Activated CD4-positive, alpha-beta memory T cell treated with anti-CD3 and anti-CD28 coated beads, Interleukin-2, amount 10 ng/mL, durations not matched to agents 7 days and 5 days (primary cell): ENCODE results near the gene MRI1. TPM values are rescaled to one million over a fixed set of nuclear protein-coding genes. Genes with fewer than 3 reads are reported as not detected.
"Not testable (repeated sequence)": the region's sequence is repeated elsewhere in the genome, so short reads cannot be mapped to it uniquely, and the experiment has no call there.

ENCODE experiments used
- CTCF ChIA-PET: fragments of 350-600 bp; sonication (Branson Sonifier 250); formaldehyde crosslinking; loops from one replicate; lab custom pipeline; 2021; ENCODE audit warnings: antibody characterized with exemption, inconsistent platforms; lab: Charles Lee
- POLR2A ChIA-PET: fragments of 350-600 bp; sonication (Branson Sonifier 250); formaldehyde crosslinking; loops from one replicate; lab custom pipeline; 2021; ENCODE audit warnings: antibody characterized with exemption; lab: Charles Lee
- DNase-seq: peaks from one replicate; pipeline ENCODE4 v3.0.0-alpha.2; 2020
- H3K27ac Mint-ChIP-seq: one replicate; pipeline ENCODE4 v1.8.0; 2021; ENCODE audit warnings: mild to moderate bottlenecking, mixed read lengths
- H3K27me3 Mint-ChIP-seq: one replicate; pipeline ENCODE4 v1.8.0; 2021; ENCODE audit warnings: mixed read lengths
- H3K36me3 Mint-ChIP-seq: one replicate; pipeline ENCODE4 v1.8.0; 2021; ENCODE audit warnings: low read depth, mixed read lengths
- H3K4me1 Mint-ChIP-seq: one replicate; pipeline ENCODE4 v1.8.0; 2021; ENCODE audit warnings: mixed read lengths
- H3K4me3 Mint-ChIP-seq: one replicate; pipeline ENCODE4 v1.8.0; 2021; ENCODE audit warnings: mild to moderate bottlenecking, mixed read lengths
- H3K9me3 Mint-ChIP-seq: one replicate; pipeline ENCODE4 v1.8.0; 2021; ENCODE audit warnings: mixed read lengths
- total RNA-seq, 2 experiments: library from RNA; stranded (reverse); gene quantifications; one replicate each; pipeline ENCODE4 v1.2.3, GENCODE V29; 2021

MRI1 gene
- total RNA-seq, 2 experiments from 2014 or later = 22.4 to 22.7 TPM

DNA sequence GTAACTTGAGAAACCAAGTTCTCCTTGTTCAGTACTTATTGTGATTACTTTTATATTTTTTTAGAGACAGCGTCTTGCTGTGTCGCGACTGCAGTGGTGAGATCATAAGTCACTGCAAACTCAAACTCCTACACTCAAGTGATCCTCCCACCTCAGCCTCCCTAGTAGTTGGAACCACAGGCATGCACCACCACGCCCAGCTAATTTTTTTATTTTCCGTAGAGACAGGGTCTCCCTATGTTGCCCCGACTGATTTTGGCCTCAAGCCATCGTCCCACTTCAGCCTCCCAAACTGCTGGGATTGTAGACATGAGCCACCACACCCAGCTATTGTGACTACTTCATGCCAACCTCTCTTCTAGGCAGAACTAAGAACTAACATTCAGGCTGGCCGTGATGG is 18.2 kb downstream of the MRI1 start:
- Mint-ChIP-seq H3K27me3 (no peaks in the 10 kb centered on the region), H3K4me3 (no peak overlapping the region), H3K9me3 (no peaks in the 10 kb centered on the region), H3K27ac (no peak overlapping the region), H3K36me3 (peaks cover 21% of the 10 kb centered on the region), H3K4me1 (peaks cover 28% of the 10 kb centered on the region)
- DNase-seq = no peak
- ChIA-PET POLR2A (interaction anchor here (1.2 to 7.9 kb wide), 2 partner anchors 35 to 80 kb away, joined by 3 to 66 read pairs; a partner anchor contains a TSS), CTCF (interaction anchor here (11.1 kb wide), 1 partner anchor 80 kb away, joined by 190 read pairs; no protein-coding TSS in a partner anchor)

DNA sequence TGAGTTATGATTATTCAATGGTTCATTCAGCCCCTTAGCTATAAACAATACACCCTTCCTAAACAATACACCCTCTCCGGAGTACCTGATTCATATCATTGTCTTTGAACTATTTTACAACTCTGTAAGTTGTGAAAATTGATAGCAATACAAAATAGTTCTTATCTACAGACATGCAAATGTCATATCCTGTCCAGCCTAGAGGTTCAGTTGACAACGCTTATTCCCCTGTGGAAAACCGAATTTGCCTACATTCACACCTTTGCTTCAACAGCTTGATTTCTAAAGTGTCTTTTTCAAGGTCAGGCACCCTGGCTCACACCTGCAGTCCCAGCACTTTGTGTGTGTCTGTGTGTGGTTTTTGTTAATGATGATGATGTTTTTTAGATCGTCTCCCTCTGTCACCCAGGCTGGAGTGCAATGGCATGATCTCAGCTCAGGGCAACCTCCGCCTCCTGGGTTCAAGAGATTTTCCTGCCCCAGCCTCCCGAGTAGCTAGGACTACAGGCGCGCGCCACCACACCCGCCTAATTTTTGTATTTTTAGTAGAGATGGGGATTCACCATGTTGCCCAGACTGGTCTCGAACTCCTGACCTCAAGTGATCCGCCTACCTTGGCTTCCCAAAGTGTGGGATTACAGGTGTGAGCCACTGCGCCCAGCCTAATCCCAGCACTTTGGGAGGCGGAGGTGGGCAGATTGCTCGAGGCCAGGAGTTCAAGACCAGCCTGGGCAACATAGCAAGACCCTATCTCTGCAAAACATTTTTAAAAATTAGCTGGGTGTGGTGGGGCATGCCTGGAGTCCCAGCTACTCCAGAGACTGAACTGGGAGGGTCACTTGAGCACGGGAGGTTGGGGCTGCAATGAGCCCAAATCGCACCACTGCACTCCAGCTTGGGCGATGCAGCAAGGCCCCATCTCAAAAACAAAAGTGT is 19.5 kb downstream of the MRI1 start:
- Mint-ChIP-seq H3K27me3 (no peaks in the 10 kb centered on the region), H3K9me3 (no peaks in the 10 kb centered on the region), H3K4me3 (no peak overlapping the region), H3K27ac (no peak overlapping the region), H3K36me3 (peaks cover 10% of the 10 kb centered on the region), H3K4me1 (peaks cover 41% of the 10 kb centered on the region)
- ChIA-PET CTCF (interaction anchor here (0.5 to 11.1 kb wide), 12 partner anchors 10 to 299 kb away, joined by 3 to 190 read pairs (median 4); partner anchors contain the start of genes C19orf53 and ZSWIM4), POLR2A (interaction anchor here (1.0 to 7.9 kb wide), 5 partner anchors 9 to 78 kb away, joined by 3 to 66 read pairs (median 4); partner anchors contain the start of genes C19orf53 and ZSWIM4)
- no peak for DNase-seq

DNA sequence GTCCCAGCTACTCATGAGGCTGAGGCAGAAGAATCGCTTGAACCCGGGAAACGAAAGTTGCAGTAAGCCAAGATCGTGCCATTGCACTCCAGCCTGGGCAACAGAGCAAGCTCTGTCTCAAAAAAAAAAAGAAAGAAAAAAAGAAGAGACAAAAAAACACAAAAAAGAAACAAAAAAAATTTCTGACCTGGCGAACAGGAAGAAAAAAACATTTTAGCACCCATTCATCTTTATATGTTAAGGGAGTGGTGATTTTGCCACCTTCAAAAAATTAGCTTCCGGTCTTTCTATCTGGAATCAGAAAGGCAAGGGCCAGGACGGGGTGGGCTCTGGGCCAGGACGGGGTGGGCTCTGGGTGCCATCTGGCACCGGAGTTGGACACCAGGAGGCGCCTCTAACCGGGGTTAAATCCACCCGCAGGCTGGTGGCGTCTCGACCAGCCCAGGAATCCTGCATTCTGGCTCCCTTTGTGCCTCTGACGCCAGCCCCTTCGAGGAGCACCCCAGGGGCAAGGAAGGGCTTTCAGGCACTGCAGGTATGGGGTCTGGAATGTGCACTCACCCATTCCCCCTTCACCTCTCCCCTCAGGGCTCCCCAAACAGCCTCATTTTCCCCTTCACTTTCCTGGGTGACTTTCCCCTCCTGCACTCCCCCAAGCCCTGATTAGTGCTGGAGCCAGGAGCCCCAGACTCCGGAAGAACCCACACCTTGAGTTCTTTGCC is 20.6 kb downstream of the MRI1 start:
- ChIA-PET CTCF (interaction anchor here (0.8 to 11.1 kb wide), 12 partner anchors 9 to 202 kb away, joined by 3 to 190 read pairs (median 4); partner anchors contain the start of genes C19orf53 and ZSWIM4), POLR2A (interaction anchor here (0.8 to 7.9 kb wide), 5 partner anchors 10 to 77 kb away, joined by 3 to 66 read pairs (median 4); partner anchors contain the start of genes C19orf53 and ZSWIM4)
- peak; percentile 77 for DNase-seq
- Mint-ChIP-seq H3K27ac (peak overlapping the region; percentile 56), H3K4me1 (peaks cover 47% of the 10 kb centered on the region), H3K9me3 (no peaks in the 10 kb centered on the region), H3K4me3 (peak overlapping the region; percentile 25), H3K36me3 (no peaks in the 10 kb centered on the region), H3K27me3 (no peaks in the 10 kb centered on the region)

DNA sequence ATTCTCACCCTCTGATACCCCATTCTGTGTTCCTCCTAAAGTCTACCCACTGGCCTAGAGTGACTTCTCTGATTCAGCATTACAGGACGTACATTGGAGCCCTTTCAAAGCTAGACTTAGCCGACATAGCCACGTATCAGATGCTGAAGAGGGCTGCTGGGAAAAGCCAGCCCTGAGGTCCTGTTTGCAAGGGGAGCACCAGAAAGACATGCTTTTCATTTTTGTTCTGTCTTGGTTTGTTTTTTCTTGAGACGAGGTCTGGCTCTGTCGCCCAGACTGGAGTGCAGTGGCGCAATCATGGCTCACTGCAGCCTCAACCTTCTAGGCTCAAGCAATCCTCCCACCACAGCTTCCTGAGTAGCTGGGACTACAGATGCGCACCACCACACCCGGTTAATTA is 24.7 kb downstream of the MRI1 start:
- ChIA-PET CTCF (interaction anchor here (1.3 to 11.1 kb wide), 3 partner anchors 47 to 93 kb away, joined by 3 to 190 read pairs (median 11); no protein-coding TSS in a partner anchor), POLR2A (interaction anchor here (0.8 to 7.9 kb wide), 9 partner anchors 15 to 347 kb away, joined by 3 to 66 read pairs (median 33); partner anchors contain the start of genes ASF1B, C19orf53 and MRI1)
- peaks cover 48% of the 10 kb centered on the region for H3K4me1 Mint-ChIP-seq
- peak; percentile 63 for DNase-seq
- peak overlapping the region; percentile 24 for H3K4me3 Mint-ChIP-seq
- H3K27ac Mint-ChIP-seq = peak overlapping the region; percentile 99
- no peaks in the 10 kb centered on the region for H3K27me3 Mint-ChIP-seq
- H3K9me3 Mint-ChIP-seq = no peaks in the 10 kb centered on the region
- H3K36me3 Mint-ChIP-seq = no peaks in the 10 kb centered on the region

DNA sequence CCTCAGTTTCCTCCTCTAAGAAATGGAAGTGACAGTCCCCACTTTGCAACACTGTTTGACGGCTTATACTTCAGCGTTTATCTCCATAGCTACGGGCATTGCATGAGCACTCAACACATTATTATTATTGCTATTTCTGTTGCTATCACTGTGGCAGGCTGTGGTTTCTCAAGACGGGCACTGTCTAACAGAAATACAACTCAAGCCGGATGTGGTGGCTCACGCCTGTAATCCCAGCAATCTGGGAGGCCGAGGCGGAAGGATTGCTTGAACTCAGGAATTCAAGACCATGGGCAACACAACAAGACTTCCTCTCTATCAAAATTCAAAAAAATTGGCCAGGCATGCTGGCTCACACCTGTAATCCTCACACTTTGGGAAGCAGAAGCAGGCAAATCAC is 26.0 kb downstream of the MRI1 start:
- Mint-ChIP-seq H3K4me3 (peak overlapping the region; percentile 43), H3K9me3 (no peaks in the 10 kb centered on the region), H3K27ac (peak overlapping the region; percentile 90), H3K27me3 (no peaks in the 10 kb centered on the region), H3K36me3 (no peaks in the 10 kb centered on the region), H3K4me1 (peaks cover 48% of the 10 kb centered on the region)
- CTCF ChIA-PET = interaction anchor here (1.3 to 11.1 kb wide), 2 partner anchors 47 to 72 kb away, joined by 3 to 190 read pairs; no protein-coding TSS in a partner anchor
- POLR2A ChIA-PET = interaction anchor here (1.0 to 5.0 kb wide), 4 partner anchors 11 to 49 kb away, joined by 3 to 48 read pairs (median 20); partner anchors contain the start of gene C19orf53
- peak; percentile 47 for DNase-seq

DNA sequence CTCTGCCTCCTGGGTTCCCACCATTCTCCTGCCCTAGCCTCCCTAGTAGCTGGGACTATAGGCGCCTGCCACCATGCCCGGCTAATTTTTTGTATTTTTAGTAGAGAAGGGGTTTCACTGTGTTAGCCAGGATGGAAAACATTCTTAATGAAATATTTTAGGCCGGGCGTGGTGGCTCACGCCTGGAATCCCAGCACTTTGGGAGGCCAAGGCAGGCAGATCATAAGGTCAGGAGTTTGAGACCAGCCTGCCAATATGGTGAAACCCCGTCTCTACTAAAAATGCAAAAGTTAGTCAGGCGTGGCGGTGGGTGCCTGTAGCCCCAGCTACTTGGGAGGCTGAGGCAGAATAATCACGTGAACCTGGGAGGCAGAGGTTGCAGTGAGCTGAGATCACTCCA is 29.0 kb downstream of the MRI1 start:
- H3K36me3 Mint-ChIP-seq, H3K4me3 Mint-ChIP-seq, H3K27ac Mint-ChIP-seq, POLR2A ChIA-PET, H3K27me3 Mint-ChIP-seq, DNase-seq, H3K9me3 Mint-ChIP-seq: not testable (repeated sequence)
- CTCF ChIA-PET = interaction anchor here (0.7 to 0.8 kb wide), 2 partner anchors 68 to 612 kb away, joined by 3 to 4 read pairs; no protein-coding TSS in a partner anchor
- H3K4me1 Mint-ChIP-seq = peaks cover 47% of the 10 kb centered on the region

DNA sequence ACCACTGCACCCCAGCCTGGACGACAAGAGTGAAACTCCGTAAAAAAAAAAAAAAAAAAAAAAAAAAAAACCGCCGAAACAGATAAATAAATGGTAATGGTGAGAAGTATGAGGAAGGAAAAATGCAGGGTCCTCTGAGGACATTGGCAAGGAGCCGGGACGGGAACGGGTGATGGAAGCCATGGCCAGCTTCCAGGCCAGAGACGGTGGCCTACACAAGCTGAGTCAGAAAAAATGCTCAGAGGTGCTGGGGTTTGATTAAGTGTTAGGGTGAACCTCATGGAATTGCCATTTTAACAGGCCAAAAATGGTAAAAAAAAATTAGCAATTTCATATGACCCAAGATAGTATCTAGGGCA is 30.1 kb downstream of the MRI1 start:
- no peak for DNase-seq
- no peaks in the 10 kb centered on the region for H3K27me3 Mint-ChIP-seq
- no peaks in the 10 kb centered on the region for H3K36me3 Mint-ChIP-seq
- peaks cover 37% of the 10 kb centered on the region for H3K4me1 Mint-ChIP-seq
- CTCF ChIA-PET = interaction anchor here (0.7 to 4.2 kb wide), 3 partner anchors 10 to 68 kb away, joined by 3 to 28 read pairs (median 5); no protein-coding TSS in a partner anchor
- H3K9me3 Mint-ChIP-seq = no peaks in the 10 kb centered on the region
- peak overlapping the region; percentile 99 for H3K4me3 Mint-ChIP-seq
- peak overlapping the region; percentile 93 for H3K27ac Mint-ChIP-seq
- POLR2A ChIA-PET = interaction anchor here (0.8 to 2.7 kb wide), 11 partner anchors 8 to 68 kb away, joined by 3 to 23 read pairs (median 5); partner anchors contain the start of gene C19orf53

DNA sequence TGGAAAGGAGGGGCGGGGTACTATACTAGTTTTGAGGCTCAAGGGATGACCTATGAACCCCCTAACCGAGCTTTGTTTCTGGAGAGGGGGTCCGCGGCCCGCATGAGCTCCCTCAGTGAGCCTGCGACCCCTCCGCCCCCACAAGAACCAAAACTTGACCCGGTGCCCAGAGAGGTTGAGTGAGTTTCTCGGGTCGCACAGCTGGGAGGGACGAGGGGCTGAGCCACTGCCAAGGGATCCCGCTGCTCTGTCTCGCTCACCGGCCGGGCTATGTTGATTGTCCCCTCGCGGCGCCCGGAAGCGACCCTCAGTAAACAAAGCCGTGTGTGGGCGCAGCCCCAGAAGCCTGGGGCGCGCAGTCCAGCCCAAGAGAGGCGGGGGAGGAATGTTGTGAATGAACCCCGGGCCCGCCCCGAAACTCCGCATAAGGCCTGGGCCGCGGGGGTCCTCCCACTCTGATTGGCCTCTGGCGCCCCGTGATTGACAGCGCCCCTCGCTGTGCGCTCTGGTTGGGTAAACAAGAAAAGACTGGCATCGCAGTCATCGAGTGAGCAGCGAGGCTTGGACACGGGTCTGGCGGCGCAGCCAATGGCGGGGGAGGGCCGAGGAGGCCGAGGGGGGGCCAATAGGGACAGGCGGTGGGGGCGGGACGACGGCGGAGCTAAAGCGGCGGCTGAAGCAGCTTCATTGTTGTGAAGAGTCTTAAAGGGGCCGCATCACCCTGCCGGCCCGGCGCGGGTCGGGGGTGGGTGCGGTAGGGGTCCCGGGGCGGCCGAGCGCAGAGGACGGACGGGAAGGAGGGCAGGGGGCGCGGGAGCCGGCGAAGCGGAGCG is 30.7 kb downstream of the MRI1 start, which contains the start of gene ZSWIM4:
ZSWIM4 (plus strand) TSS at position 687 of the 833 bp plus-strand sequence. CDS start 206 bp downstream, outside the sequence.
- POLR2A ChIA-PET = interaction anchor here (0.6 to 2.7 kb wide), 14 partner anchors 9 to 342 kb away, joined by 3 to 23 read pairs (median 4); partner anchors contain the start of genes ASF1B and C19orf53
- Mint-ChIP-seq H3K27ac (peak within 1 kb of the TSS; percentile 93), H3K27me3 (no peaks in the 10 kb centered on the region), H3K9me3 (no peaks in the 10 kb centered on the region), H3K4me3 (peak within 1 kb of the TSS; percentile 99), H3K36me3 (no peaks in the 10 kb centered on the region), H3K4me1 (peaks cover 35% of the 10 kb centered on the region)
- CTCF ChIA-PET = interaction anchor here (0.7 to 4.2 kb wide), 6 partner anchors 10 to 203 kb away, joined by 3 to 28 read pairs (median 4); no protein-coding TSS in a partner anchor
- peak; percentile 98 for DNase-seq

DNA sequence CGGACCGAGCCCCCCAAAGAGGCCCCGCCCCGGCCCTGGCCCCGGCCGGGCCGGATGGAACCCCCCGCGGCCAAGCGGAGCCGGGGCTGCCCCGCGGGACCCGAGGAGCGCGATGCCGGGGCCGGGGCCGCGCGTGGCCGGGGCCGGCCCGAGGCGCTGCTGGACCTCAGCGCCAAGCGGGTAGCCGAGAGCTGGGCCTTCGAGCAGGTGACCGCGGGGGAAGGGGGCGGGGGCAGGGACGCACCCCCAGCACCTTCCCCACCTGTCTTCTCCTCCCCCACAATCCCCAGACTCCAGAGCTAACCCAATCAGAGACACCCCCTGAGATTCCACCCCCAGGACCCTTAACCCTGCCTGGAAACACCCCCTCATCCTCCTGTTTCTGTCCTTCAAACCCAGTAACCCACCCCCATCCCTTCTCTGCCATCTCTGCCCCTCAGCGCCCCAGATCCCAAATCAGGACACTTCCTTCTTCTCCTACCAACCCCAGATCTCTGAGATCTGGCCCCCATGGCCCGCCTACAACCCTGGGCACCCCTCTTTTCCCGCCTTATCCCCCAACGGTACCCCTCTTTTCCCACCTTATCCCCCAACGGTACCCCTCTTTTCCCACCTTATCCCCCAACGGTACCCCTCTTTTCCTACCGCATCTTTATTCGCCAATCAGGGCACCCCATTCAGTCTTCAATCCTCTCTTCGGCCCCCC is 31.4 kb downstream of the MRI1 start:
- CTCF ChIA-PET = interaction anchor here (0.8 to 4.2 kb wide), 4 partner anchors 11 to 204 kb away, joined by 3 to 28 read pairs (median 4); no protein-coding TSS in a partner anchor
- H3K9me3 Mint-ChIP-seq = no peaks in the 10 kb centered on the region
- no peaks in the 10 kb centered on the region for H3K36me3 Mint-ChIP-seq
- peak overlapping the region; percentile 74 for H3K27ac Mint-ChIP-seq
- peak overlapping the region; percentile 99 for H3K4me3 Mint-ChIP-seq
- DNase-seq = no peak
- peaks cover 29% of the 10 kb centered on the region for H3K4me1 Mint-ChIP-seq
- POLR2A ChIA-PET = interaction anchor here (1.0 to 2.7 kb wide), 11 partner anchors 9 to 341 kb away, joined by 3 to 23 read pairs (median 5); partner anchors contain the start of genes ASF1B and C19orf53
- no peaks in the 10 kb centered on the region for H3K27me3 Mint-ChIP-seq

DNA sequence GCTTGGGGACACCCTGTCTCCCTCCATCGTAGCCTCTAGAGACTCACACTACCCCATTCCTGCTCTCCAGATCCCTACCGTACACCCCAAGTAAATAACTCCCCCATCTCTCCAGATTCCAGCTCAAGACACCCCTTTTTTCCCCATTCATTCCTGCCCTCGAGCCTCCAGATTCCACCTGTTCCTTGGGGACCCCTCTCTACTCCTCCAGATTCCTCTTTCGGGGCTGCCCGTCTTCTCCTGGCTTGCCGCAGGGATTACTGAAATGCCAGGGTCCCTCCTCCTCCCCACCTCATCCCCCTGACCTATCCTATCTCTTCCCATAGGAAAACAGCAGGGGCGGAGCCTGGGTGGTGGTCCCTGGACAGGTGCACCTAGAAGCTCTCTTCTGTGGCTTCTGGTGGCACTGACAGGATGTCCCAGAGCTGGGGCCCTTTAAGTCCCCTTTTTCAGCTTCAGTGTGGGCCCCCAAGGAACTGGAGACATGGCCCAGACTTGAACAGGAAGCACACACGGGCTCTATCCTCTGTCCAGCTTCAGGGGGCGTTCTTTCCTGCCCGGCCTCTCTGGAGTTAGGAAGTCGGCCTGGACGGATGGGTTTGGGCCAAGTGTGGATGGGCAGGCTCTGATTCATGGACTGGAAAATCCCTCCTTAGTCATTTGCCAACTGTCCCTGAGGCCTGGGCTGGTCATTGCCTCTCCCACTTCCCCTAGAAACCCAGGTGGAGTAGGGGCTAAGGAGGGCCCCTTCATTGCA is 32.2 kb downstream of the MRI1 start:
- Mint-ChIP-seq H3K36me3 (peaks cover 5% of the 10 kb centered on the region), H3K9me3 (no peaks in the 10 kb centered on the region), H3K27ac (peak overlapping the region; percentile 74), H3K4me3 (peak overlapping the region; percentile 84), H3K4me1 (peaks cover 29% of the 10 kb centered on the region), H3K27me3 (no peaks in the 10 kb centered on the region)
- POLR2A ChIA-PET = interaction anchor here (0.7 to 2.7 kb wide), 9 partner anchors 9 to 66 kb away, joined by 3 to 23 read pairs (median 4); partner anchors contain the start of gene C19orf53
- no peak for DNase-seq
- CTCF ChIA-PET = interaction anchor here (4.2 kb wide), 1 partner anchor 66 kb away, joined by 28 read pairs; no protein-coding TSS in a partner anchor
